HCT116 (cell line): ENCODE results near the gene KIF2B.

Experiments used
- EZH2 ChIP-seq: fragments of 200-600 bp; sonication (generic); IDR thresholded peaks from 2 replicates; pipeline ENCODE4 v1.6.1; 2017; ENCODE audit warnings: antibody characterized with exemption, mixed run types
- EZH2phosphoT487 ChIP-seq: fragments of 200-600 bp; IDR thresholded peaks from 2 replicates; pipeline ENCODE4 v1.6.1; 2018; ENCODE audit warnings: antibody characterized with exemption, borderline replicate concordance
- MAX ChIP-seq: IDR thresholded peaks from 2 replicates; pipeline ENCODE4 v1.6.1; 2012
- POLR2A ChIP-seq: IDR thresholded peaks from 2 replicates; pipeline ENCODE4 v1.7.0; 2011; ENCODE audit warnings: borderline replicate concordance; ENCODE audit not compliant: insufficient read depth, insufficient read length; ENCODE audit errors: extremely low read depth
- RAD21 ChIP-seq: IDR thresholded peaks from 2 replicates; pipeline ENCODE4 v1.6.1; 2012; ENCODE audit warnings: low read depth, mild to moderate bottlenecking
- YY1 ChIP-seq: IDR thresholded peaks from 2 replicates; pipeline ENCODE4 v1.6.1; 2011; ENCODE audit warnings: low read length, low read depth, moderate library complexity, mild to moderate bottlenecking; ENCODE audit not compliant: insufficient replicate concordance; ENCODE audit errors: extremely low read depth
- TF ChIP-seq, protein P1 (sequence below), 3 experiments: fragments of 200-600 bp in 1 of 3; sonication (generic) in 1 of 3; IDR thresholded peaks in 2 of 3; conservative IDR thresholded peaks in 1 of 3; 2 replicates each; pipeline ENCODE4 v1.5.1; 2012 to 2017; ENCODE audit warnings: low read depth in 2 of 3, low read length in 2 of 3, antibody characterized with exemption in 1 of 3, borderline replicate concordance in 1 of 3, control low read depth in 1 of 3, mild to moderate bottlenecking in 1 of 3, mixed read lengths in 1 of 3, mixed run types in 1 of 3, moderate library complexity in 1 of 3; ENCODE audit not compliant: insufficient read depth in 1 of 3
- TF ChIP-seq, protein P2 (sequence below): IDR thresholded peaks from 2 replicates; pipeline ENCODE4 v1.6.1; 2012; ENCODE audit warnings: low read depth

DNA sequence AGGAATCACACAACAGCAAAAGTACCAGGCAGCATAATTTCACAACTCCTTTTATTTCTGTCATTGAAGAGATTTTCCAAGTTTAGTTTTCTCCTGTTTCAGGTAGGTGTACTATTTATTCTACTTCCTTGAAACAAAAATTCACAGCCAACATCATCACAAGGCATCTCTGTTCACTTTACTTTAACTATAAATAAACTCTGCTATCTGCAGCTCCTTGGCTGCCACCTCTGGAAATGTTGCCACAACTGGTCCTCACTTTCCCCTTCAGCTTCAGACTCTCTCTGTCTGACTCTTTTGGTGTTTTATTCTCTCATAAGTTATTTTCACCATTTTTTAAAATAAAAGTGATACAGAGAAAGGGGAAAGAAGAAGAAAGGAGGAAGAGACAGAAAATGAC is 27.9 kb upstream of the KIF2B start:
- TF ChIP-seq, protein P1, sequence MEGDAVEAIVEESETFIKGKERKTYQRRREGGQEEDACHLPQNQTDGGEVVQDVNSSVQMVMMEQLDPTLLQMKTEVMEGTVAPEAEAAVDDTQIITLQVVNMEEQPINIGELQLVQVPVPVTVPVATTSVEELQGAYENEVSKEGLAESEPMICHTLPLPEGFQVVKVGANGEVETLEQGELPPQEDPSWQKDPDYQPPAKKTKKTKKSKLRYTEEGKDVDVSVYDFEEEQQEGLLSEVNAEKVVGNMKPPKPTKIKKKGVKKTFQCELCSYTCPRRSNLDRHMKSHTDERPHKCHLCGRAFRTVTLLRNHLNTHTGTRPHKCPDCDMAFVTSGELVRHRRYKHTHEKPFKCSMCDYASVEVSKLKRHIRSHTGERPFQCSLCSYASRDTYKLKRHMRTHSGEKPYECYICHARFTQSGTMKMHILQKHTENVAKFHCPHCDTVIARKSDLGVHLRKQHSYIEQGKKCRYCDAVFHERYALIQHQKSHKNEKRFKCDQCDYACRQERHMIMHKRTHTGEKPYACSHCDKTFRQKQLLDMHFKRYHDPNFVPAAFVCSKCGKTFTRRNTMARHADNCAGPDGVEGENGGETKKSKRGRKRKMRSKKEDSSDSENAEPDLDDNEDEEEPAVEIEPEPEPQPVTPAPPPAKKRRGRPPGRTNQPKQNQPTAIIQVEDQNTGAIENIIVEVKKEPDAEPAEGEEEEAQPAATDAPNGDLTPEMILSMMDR (IDR thresholded peaks at IDR 0.05 in 2 of 3, conservative IDR thresholded peaks at IDR 0.05 in 1 of 3; ENCODE audit: borderline replicate concordance in 1 of 3, insufficient read depth in 1 of 3, low read depth in 2 of 3, low read length in 2 of 3), result no peak
- TF ChIP-seq YY1, result no peak
- no peak for TF ChIP-seq EZH2phosphoT487
- no peak for TF ChIP-seq MAX
- TF ChIP-seq, protein P2, sequence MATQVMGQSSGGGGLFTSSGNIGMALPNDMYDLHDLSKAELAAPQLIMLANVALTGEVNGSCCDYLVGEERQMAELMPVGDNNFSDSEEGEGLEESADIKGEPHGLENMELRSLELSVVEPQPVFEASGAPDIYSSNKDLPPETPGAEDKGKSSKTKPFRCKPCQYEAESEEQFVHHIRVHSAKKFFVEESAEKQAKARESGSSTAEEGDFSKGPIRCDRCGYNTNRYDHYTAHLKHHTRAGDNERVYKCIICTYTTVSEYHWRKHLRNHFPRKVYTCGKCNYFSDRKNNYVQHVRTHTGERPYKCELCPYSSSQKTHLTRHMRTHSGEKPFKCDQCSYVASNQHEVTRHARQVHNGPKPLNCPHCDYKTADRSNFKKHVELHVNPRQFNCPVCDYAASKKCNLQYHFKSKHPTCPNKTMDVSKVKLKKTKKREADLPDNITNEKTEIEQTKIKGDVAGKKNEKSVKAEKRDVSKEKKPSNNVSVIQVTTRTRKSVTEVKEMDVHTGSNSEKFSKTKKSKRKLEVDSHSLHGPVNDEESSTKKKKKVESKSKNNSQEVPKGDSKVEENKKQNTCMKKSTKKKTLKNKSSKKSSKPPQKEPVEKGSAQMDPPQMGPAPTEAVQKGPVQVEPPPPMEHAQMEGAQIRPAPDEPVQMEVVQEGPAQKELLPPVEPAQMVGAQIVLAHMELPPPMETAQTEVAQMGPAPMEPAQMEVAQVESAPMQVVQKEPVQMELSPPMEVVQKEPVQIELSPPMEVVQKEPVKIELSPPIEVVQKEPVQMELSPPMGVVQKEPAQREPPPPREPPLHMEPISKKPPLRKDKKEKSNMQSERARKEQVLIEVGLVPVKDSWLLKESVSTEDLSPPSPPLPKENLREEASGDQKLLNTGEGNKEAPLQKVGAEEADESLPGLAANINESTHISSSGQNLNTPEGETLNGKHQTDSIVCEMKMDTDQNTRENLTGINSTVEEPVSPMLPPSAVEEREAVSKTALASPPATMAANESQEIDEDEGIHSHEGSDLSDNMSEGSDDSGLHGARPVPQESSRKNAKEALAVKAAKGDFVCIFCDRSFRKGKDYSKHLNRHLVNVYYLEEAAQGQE, result no peak
- no peak for TF ChIP-seq RAD21
- no peak for TF ChIP-seq POLR2A
- no peak for TF ChIP-seq EZH2
